GM18526 (cell line): ENCODE data around the gene SERPINB8.

ENCODE experiments used
- POLR2A ChIP-seq: IDR thresholded peaks from 3 replicates; pipeline ENCODE4 v1.6.1; 2011; ENCODE audit not compliant: insufficient read length; ENCODE audit errors: extremely low read depth

Gene SERPINB8

GRCh38 chr18:63986885-63987284 is 17.0 kb downstream of the SERPINB8 start:
- no peak for TF ChIP-seq POLR2A

- TF ChIP-seq POLR2A = no peak
Observed at GRCh38 chr18:63987743-63988142, 17.9 kb downstream of the SERPINB8 start.

GRCh38 chr18:63992751-63993150 is 22.9 kb downstream of the SERPINB8 start:
- no peak for TF ChIP-seq POLR2A

- TF ChIP-seq POLR2A = no peak
Observed at GRCh38 chr18:63994783-63995399, 25.0 kb downstream of the SERPINB8 start.

- TF ChIP-seq POLR2A = no peak
Observed at GRCh38 chr18:63997041-63997440, 27.2 kb downstream of the SERPINB8 start.

DNA sequence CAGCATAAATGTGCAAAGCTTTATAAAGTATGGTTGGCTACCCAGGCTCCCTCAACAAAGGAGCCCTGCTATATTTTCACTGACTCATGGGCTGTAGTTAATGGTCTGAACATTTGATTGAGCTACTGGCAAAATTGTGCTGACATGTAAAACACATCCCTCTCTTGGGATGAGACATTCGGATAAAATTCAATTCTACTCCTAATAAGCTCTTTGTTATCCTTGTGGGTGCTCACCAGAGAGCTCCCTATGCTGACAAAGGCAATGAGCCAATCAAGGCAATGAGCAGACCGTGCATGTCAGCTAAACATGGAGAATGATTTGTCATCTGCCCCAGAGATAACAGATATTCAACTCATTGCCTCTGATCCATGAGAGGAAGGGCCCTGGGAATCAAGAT is 27.7 kb downstream of the SERPINB8 start:
- TF ChIP-seq POLR2A = no peak

DNA sequence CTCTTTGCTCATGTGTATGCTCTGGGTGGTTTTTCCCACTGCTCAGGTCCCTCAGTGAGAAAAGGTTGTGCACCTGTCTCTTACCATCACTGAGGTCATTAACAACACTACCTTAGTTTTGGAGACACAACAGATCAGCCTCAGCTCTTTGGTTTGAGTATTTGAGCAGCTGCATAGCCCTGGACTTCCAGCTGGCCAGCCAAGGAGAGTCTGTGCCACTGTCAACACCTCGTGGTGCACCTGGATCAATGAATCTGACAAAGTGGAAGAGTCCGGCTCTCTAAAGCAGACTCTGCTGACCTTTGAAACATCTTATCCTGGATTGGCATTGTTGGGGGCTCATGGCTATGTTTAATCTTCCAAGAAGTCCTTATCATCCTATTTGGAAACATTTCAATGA is 30.0 kb downstream of the SERPINB8 start:
- TF ChIP-seq POLR2A = no peak

DNA sequence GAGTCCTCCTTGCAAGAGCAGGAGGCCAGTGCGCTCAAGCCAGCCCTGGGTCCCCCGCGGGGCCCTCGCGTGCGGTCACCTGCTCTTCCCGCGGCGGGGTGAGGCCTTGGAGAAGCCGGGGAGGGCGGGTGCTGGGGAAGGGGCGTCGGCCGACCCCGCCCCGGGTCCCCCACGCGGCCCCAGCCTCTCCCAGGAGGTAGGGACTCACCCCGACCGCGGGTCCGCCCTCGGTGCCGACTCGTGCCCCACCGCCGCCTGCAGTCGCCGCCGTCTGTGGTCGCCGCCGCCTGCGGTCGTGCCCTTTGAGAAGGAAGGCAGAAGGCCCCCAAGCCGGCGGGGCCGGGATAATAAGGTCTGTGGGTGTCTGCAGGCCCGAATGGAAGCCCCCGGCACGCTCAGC is 32.7 kb downstream of the SERPINB8 start:
- TF ChIP-seq POLR2A = no peak

- no peak for TF ChIP-seq POLR2A
Observed at GRCh38 chr18:64009305-64009704, 39.4 kb downstream of the SERPINB8 start.

DNA sequence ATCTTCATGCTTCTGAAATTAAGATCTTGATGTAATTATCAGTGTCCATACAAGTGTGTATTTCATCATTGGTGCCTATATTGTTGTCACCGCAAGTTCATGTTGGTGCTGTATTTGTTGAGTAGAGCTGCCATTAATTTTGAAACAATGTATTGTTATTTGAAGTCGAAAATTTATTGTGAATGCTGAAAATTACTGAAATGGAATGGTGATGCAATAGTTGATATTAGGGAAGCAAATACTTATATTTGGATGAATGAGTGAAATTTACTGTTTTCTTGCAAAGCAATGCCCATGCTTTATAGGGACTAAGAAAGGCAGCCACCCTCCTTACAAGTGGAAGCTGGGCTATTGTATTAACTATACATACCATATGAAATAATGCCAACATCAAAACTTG is 41.6 kb downstream of the SERPINB8 start:
- TF ChIP-seq POLR2A = no peak

- TF ChIP-seq POLR2A = no peak
Observed at GRCh38 chr18:64017870-64018269, 48.0 kb downstream of the SERPINB8 start.

GRCh38 chr18:64019922-64020756 is 50.3 kb downstream of the SERPINB8 start:
- no peak for TF ChIP-seq POLR2A

- TF ChIP-seq POLR2A = no peak
Observed at GRCh38 chr18:64026350-64026749, 56.5 kb downstream of the SERPINB8 start.

DNA sequence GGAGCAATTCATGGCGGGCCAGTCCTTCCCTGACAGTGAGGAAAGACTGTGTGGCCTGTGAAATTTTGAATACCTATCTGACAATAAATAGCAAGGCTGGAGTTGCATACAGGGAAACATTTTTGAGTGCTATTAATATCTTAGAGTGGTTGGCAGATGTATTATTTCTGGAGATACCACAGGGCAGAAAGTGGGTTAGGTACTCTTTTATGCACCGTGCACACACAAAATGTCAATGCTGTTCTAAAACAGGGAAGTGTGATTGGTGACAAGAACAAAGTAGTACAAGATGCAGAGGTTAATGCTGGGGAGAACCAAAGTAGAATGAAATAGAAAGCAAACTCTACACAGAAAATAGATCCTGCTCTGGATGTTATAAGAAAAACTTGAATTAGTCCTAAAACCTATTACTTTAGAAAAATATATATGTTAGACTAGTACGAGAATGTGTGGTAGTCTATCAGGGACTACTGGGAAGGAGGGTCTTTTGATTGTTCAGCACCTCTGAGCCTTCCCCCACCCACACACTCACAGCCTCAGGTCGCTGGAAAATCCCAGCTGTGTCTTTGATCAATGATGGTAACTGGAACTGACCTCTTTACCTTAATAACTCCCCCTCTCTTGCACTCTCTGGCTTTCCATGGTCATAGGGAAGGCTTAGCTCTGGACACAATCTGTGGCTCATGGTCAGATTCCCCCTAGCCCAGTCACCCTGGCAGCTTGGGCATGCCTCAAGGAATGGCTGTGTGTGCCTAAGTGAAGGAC is 58.2 kb downstream of the SERPINB8 start:
- no peak for TF ChIP-seq POLR2A

DNA sequence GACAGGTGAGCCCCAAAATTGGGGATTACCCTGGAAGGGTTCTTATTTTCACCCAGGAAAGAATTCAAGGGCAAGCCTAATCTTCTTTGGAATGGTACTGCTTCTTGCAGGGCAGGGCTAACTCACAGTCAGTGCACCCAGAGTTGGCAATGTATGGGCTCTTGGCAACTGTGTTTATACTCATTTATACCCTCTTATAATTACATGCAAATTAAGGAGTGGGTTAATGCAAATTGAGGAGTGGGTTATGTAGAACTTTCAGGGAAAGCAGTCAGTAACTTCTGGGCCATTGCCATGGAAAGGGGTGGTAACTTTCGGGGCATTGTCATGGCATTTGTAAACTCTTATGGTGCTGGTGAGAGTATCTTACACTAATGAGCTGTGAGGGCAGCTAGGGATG is 59.2 kb downstream of the SERPINB8 start:
- TF ChIP-seq POLR2A = no peak

GRCh38 chr18:64031411-64031810 is 61.5 kb downstream of the SERPINB8 start:
- no peak for TF ChIP-seq POLR2A
